K562 (cell line): ENCODE data around the gene RNF144A. TPM values are rescaled to one million over a fixed set of nuclear protein-coding genes. Genes with fewer than 3 reads are reported as not detected.
A peak's percentile ranks its signal among the peaks of the same experiment; 100 is the strongest.

Experiments
- ATAC-seq: fragments of 200-7000 bp; cut with Tn5 transposase; 3 replicates; pipeline ENCODE4 v1.9.1; 2020; ENCODE audit warnings: moderate library complexity
- BruUV-seq: library from RNA; stranded (reverse); fragments of 400-500 nt; replicated peaks from 2 replicates; lab custom pipeline; 2021; lab: Mats Ljungman, UMichigan
- CTCF ChIA-PET: fragments of 300-600 bp; formaldehyde crosslinking; extraction: SDS; loops from one replicate; lab custom pipeline; 2021; ENCODE audit warnings: low intra/inter-chr PET ratio; lab: Yijun Ruan, JAX
- POLR2A ChIA-PET: fragments of 300-600, 350-650 bp; sonication (Branson Sonifier 250); formaldehyde crosslinking; extraction: SDS; loops from one replicate; lab custom pipeline; 2021; ENCODE audit warnings: antibody characterized with exemption, inconsistent platforms; lab: Yijun Ruan, JAX
- DNase-seq, 4 experiments: peaks; one replicate each; pipeline versions ENCODE4 v3.0.0 to v3.0.0-alpha.2; 2011 to 2018; ENCODE audit warnings: low spot score in 3 of 4, mixed read lengths in 3 of 4; ENCODE audit errors: extremely low read depth in 1 of 4
- FAIRE-seq: peaks from 2 replicates; lab custom pipeline; 2011; peaks lifted over from hg19 to GRCh38; lab: Jason Lieb, UNC
- H2AFZ ChIP-seq: 2 replicates; pipeline ENCODE4 v1.6.0; 2011; ENCODE audit warnings: low read depth, low read length, control low read depth, inconsistent platforms
- H3K27ac ChIP-seq: fragments of 200-600 bp; 3 replicates; pipeline ENCODE4 v1.8.0; 2011; ENCODE audit warnings: low read depth, mild to moderate bottlenecking, control low read depth, inconsistent platforms, low read length, moderate library complexity, mixed read lengths; ENCODE audit errors: extremely low read depth
- H3K27me3 ChIP-seq, 2 experiments: fragments of 300-600 bp in 1 of 2; 2 replicates in 1 of 2; 3 replicates in 1 of 2; pipeline versions ENCODE4 v1.6.0 to v1.8.0; 2011; ENCODE audit warnings: inconsistent platforms in 2 of 2, low read length in 2 of 2, mild to moderate bottlenecking in 1 of 2, mixed read lengths in 1 of 2, moderate library complexity in 1 of 2; ENCODE audit not compliant: control insufficient read depth in 2 of 2, insufficient read depth in 2 of 2
- H3K36me3 ChIP-seq: fragments of 300-600 bp; 3 replicates; pipeline ENCODE4 v1.8.0; 2011; ENCODE audit warnings: mild to moderate bottlenecking, low read length, inconsistent platforms; ENCODE audit not compliant: control insufficient read depth, insufficient read depth
- H3K4me1 ChIP-seq, 2 experiments: fragments of 200-600 bp in 1 of 2; replicated peaks in 1 of 2; 2 replicates in 1 of 2; 3 replicates in 1 of 2; pipeline versions ENCODE4 v1.5.1 to v1.8.0; 2011; ENCODE audit warnings: inconsistent platforms in 2 of 2, low read length in 2 of 2, mild to moderate bottlenecking in 1 of 2, mixed read lengths in 1 of 2, moderate library complexity in 1 of 2; ENCODE audit not compliant: control insufficient read depth in 2 of 2, insufficient read depth in 2 of 2
- H3K4me2 ChIP-seq: 2 replicates; pipeline ENCODE4 v1.6.1; 2011; ENCODE audit warnings: low read length, control low read depth, inconsistent platforms, mixed read lengths; ENCODE audit not compliant: insufficient read depth
- H3K4me3 ChIP-seq: fragments of 200-600 bp; sonication (generic), shearing (Covaris generic); 2 replicates; pipeline ENCODE4 v1.5.1; 2016; ENCODE audit warnings: control low read depth, inconsistent platforms
- H3K79me2 ChIP-seq: fragments of 200-600 bp; 3 replicates; pipeline ENCODE4 v1.8.0; 2011; ENCODE audit warnings: low read length, inconsistent platforms; ENCODE audit not compliant: control insufficient read depth, insufficient read depth
- H3K9ac ChIP-seq, 2 experiments: 2 replicates each; pipeline versions ENCODE4 v1.6.0 to v1.6.1; 2011; ENCODE audit warnings: low read depth in 2 of 2, low read length in 2 of 2, control low read depth in 1 of 2, inconsistent platforms in 1 of 2, mild to moderate bottlenecking in 1 of 2, mixed read lengths in 1 of 2; ENCODE audit not compliant: insufficient read depth in 1 of 2
- H3K9me1 ChIP-seq: one replicate; pipeline ENCODE4 v1.6.0; 2011; ENCODE audit warnings: inconsistent platforms, mild to moderate bottlenecking, low read length, moderate library complexity; ENCODE audit not compliant: control insufficient read depth, insufficient read depth
- H3K9me3 ChIP-seq: replicated peaks from 2 replicates; pipeline ENCODE4 v1.5.1; 2011; ENCODE audit warnings: low read depth, low read length, inconsistent platforms; ENCODE audit not compliant: control insufficient read depth, insufficient read depth
- H4K20me1 ChIP-seq: replicated peaks from 2 replicates; pipeline ENCODE4 v1.6.1; 2011; ENCODE audit warnings: low read length, inconsistent platforms, mixed read lengths; ENCODE audit not compliant: control insufficient read depth, insufficient read depth
- ARHGAP35 ChIP-seq: fragments of 450-650 bp; IDR thresholded peaks from 2 replicates; pipeline ENCODE4 v1.6.1; 2018; ENCODE audit not compliant: partially characterized antibody
- ARID4B ChIP-seq: sonication (generic); formaldehyde crosslinking; IDR thresholded peaks from 2 replicates; pipeline ENCODE4 v1.8.0; 2022; ENCODE audit warnings: mild to moderate bottlenecking, missing genetic modification reagents
- DACH1 ChIP-seq: fragments of 450-650 bp; IDR thresholded peaks from 2 replicates; pipeline ENCODE4 v1.6.1; 2018; ENCODE audit not compliant: partially characterized antibody
- GTF2E2 ChIP-seq: fragments of 200-800 bp; sonication (Bioruptor generic); IDR thresholded peaks from 2 replicates; pipeline ENCODE4 v1.6.1; 2016; ENCODE audit warnings: missing genetic modification characterization, missing compliant biosample characterization
- HDAC2 ChIP-seq: fragments of 450-650 bp; IDR thresholded peaks from 2 replicates; pipeline ENCODE4 v1.6.1; 2016; ENCODE audit warnings: mild to moderate bottlenecking
- MED1 ChIP-seq: sonication (generic); formaldehyde crosslinking; IDR thresholded peaks from 2 replicates; pipeline ENCODE4 v1.8.1; 2023; ENCODE audit warnings: missing genetic modification reagents, borderline replicate concordance
- PHB2 ChIP-seq: fragments of 450-650 bp; IDR thresholded peaks from 2 replicates; pipeline ENCODE4 v1.6.1; 2017; ENCODE audit warnings: low read depth
- POLR3G ChIP-seq: IDR thresholded peaks from 2 replicates; pipeline ENCODE4 v1.6.1; 2011; ENCODE audit not compliant: insufficient read length, insufficient replicate concordance; ENCODE audit errors: extremely low read depth
- RAD51 ChIP-seq: fragments of 450-650 bp; IDR thresholded peaks from 2 replicates; pipeline ENCODE4 v1.7.1; 2016; ENCODE audit warnings: low read depth, mild to moderate bottlenecking, borderline replicate concordance
- RCOR1 ChIP-seq, 2 experiments: IDR thresholded peaks; 2 replicates each; pipeline ENCODE4 v1.6.1; 2012; ENCODE audit warnings: low read depth in 2 of 2, low read length in 2 of 2, borderline replicate concordance in 1 of 2, improper control_type of control experiment in 1 of 2
- SIX5 ChIP-seq, 2 experiments: IDR thresholded peaks; 2 replicates each; pipeline ENCODE4 v1.6.1; 2011; ENCODE audit warnings: low read length in 2 of 2, borderline replicate concordance in 1 of 2, low read depth in 1 of 2, mild to moderate bottlenecking in 1 of 2, moderate library complexity in 1 of 2; ENCODE audit not compliant: insufficient read depth in 1 of 2
- SOX6 ChIP-seq: fragments of 450-650 bp; IDR thresholded peaks from 2 replicates; pipeline ENCODE4 v1.6.1; 2014; ENCODE audit warnings: mild to moderate bottlenecking
- TAL1 ChIP-seq: fragments of 450-650 bp; IDR thresholded peaks from 2 replicates; pipeline ENCODE4 v1.6.1; 2016; ENCODE audit warnings: mild to moderate bottlenecking
- WGBS: fragments of 100-300 bp; shearing (Covaris generic); methylation state at CpG from one replicate; pipeline ENCODE4 v1.1.6; 2016; ENCODE audit warnings: low coverage, mixed read lengths; ENCODE audit not compliant: insufficient coverage; ENCODE audit errors: missing lambda C conversion rate; 5-methylcytosine and 5-hydroxymethylcytosine counted together
- in situ Hi-C: fragments of 300-500 bp; cut with MboI; formaldehyde crosslinking; loops from 4 replicates; pipeline ENCODE4 v1.15.0; 2018; ENCODE audit warnings: inconsistent platforms, mixed read lengths
- intact Hi-C: fragments of 100-400 bp; cut with micrococcal nuclease; formaldehyde crosslinking; loops from 2 replicates; pipeline ENCODE4 v1.14.2; 2022
- polyA plus RNA-seq, 8 experiments: library from polyadenylated mRNA; depleted of rRNA in 4 of 8; stranded (reverse) in 5 of 8; unstranded in 3 of 8; fragments of >200 nt; fragmentation: Nextera tagmentation in 2 of 8; fragmentation: Illumina TruSeq in 1 of 8; extraction: Ambion mirVana in 2 of 8; extraction: Trizol in 1 of 8; gene quantifications; 2 replicates each; pipeline versions ENCODE4 v1.2.1 to v1.2.3, GENCODE V29; 2011 to 2014; ENCODE audit warnings: inconsistent platforms in 1 of 8, missing spikeins in 1 of 8
- total RNA-seq, 7 experiments: library from RNA; depleted of rRNA in 6 of 7; stranded (reverse); fragments of >200 nt in 6 of 7; fragmentation: Illumina TruSeq in 2 of 7; extraction: Trizol in 2 of 7; gene quantifications; 2 replicates each; pipeline versions ENCODE4 v1.2.1 to v1.2.3, GENCODE V29; 2011 to 2021; ENCODE audit warnings: low replicate concordance in 1 of 7

Gene RNF144A
- total and polyA plus RNA-seq, 9 of the 15 experiments (the other 6 are each of a cell fraction or from before 2014, with no cell fraction given), result 0.96 to 11.3 (median 6.2) TPM

GRCh38 chr2:6993229-6993640 is 76.0 kb downstream of the RNF144A start:
- ChIA-PET POLR2A (interaction anchor here (1.7 kb wide), 1 partner anchor 16 kb away, joined by 5 read pairs; no protein-coding TSS in a partner anchor), CTCF (no interaction called here)
- Histone ChIP-seq H3K9ac (0 out of 4 replicates have a peak overlapping the region, but pooled peaks of 1 of the 2 experiments have one; percentile 67), H3K4me3 (no peak overlapping the region), H3K4me2 (no peak overlapping the region), H3K27ac (no peak overlapping the region), H3K27me3 (no peaks in the 10 kb centered on the region; a peak in 1 of 5 replicates), H3K4me1 (0 out of 5 replicates have a peak, but pooled peaks cover 0 to 3% of the 10 kb centered on the region in 2 experiments), H2AFZ (no peak overlapping the region), H4K20me1 (no peaks in the 10 kb centered on the region), H3K36me3 (no peaks in the 10 kb centered on the region), H3K9me1 (no peaks in the 10 kb centered on the region), H3K79me2 (no peaks in the 10 kb centered on the region), H3K9me3 (no peaks in the 10 kb centered on the region)
- intact Hi-C loops, result no loop called here
- in situ Hi-C loops, result no loop called here
- FAIRE-seq (no peak), ATAC-seq (no peak), DNase-seq (no peak)
- no TSS peak for BruUV-seq
- WGBS, result 41% methylated on average over 6 of the region's 7 CpGs
- no peak for TF ChIP-seq DACH1
- no peak for TF ChIP-seq GTF2E2 (tag)
- no peak for TF ChIP-seq HDAC2
- TF ChIP-seq TAL1, result no peak
- no peak for TF ChIP-seq RAD51
- no peak for TF ChIP-seq PHB2
- no peak for TF ChIP-seq RCOR1 (IDR thresholded peaks at IDR 0.05; ENCODE audit: borderline replicate concordance in 1 of 2, low read depth in 2 of 2, low read length in 2 of 2)
- TF ChIP-seq SOX6, result no peak
- TF ChIP-seq SIX5 (IDR thresholded peaks at IDR 0.05; ENCODE audit: borderline replicate concordance in 1 of 2, insufficient read depth in 1 of 2, low read depth in 1 of 2, low read length in 2 of 2), result no peak
- TF ChIP-seq POLR3G, result no peak
- no peak for TF ChIP-seq ARID4B (CRISPR knock-in tag)
- no peak for TF ChIP-seq ARHGAP35
- TF ChIP-seq MED1 (CRISPR knock-in tag), result no peak
